Fibroblast of lung (primary cell): ENCODE data around the gene FKBP1A.

ENCODE experiments used
- EZH2 ChIP-seq: IDR thresholded peaks from 2 replicates; pipeline ENCODE4 v1.5.1; 2012; ENCODE audit warnings: low read length, control low read depth, mild to moderate bottlenecking; ENCODE audit errors: missing control alignments
- TF ChIP-seq, protein P1 (sequence below), 2 donors: IDR thresholded peaks in 1 of 2; conservative IDR thresholded peaks in 1 of 2; 1 replicate in 1 of 2; 2 replicates in 1 of 2; pipeline ENCODE4 v1.5.1; 2011 to 2012; ENCODE audit warnings: low read length in 2 of 2, control low read depth in 1 of 2, inconsistent platforms in 1 of 2, low read depth in 1 of 2, mild to moderate bottlenecking in 1 of 2

DNA sequence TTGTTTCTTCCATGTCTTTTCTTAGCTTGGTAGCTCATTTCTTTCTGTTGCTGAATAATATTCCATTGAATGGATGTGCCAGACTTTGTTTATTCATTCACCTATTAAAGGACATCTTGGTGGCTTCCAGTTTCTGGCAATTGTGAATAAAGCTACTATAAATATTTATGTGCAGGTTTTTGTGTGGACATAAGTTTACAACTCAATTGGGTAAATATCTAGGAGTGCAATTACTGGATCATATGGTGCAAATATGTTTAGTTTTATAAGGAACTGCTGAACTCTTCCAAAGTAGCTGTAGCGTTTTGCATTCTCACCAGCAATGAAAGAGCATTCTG lies 47.1 kb downstream of the FKBP1A start:
- TF ChIP-seq, protein P1, sequence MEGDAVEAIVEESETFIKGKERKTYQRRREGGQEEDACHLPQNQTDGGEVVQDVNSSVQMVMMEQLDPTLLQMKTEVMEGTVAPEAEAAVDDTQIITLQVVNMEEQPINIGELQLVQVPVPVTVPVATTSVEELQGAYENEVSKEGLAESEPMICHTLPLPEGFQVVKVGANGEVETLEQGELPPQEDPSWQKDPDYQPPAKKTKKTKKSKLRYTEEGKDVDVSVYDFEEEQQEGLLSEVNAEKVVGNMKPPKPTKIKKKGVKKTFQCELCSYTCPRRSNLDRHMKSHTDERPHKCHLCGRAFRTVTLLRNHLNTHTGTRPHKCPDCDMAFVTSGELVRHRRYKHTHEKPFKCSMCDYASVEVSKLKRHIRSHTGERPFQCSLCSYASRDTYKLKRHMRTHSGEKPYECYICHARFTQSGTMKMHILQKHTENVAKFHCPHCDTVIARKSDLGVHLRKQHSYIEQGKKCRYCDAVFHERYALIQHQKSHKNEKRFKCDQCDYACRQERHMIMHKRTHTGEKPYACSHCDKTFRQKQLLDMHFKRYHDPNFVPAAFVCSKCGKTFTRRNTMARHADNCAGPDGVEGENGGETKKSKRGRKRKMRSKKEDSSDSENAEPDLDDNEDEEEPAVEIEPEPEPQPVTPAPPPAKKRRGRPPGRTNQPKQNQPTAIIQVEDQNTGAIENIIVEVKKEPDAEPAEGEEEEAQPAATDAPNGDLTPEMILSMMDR (conservative IDR thresholded peaks at IDR 0.05 in 1 of 2, IDR thresholded peaks at IDR 0.05 in 1 of 2; ENCODE audit: low read depth in 1 of 2, low read length in 2 of 2): no peak
- no peak for TF ChIP-seq EZH2
